ENCODE results near the gene KCNK3. TPM values are rescaled to one million over a fixed set of nuclear protein-coding genes. Genes with fewer than 3 reads are reported as not detected.

Gene KCNK3
- total and polyA plus RNA-seq, 2 of the 13 experiments (the other 11 are each of a cell fraction or from before 2014, with no cell fraction given): not detected

DNA sequence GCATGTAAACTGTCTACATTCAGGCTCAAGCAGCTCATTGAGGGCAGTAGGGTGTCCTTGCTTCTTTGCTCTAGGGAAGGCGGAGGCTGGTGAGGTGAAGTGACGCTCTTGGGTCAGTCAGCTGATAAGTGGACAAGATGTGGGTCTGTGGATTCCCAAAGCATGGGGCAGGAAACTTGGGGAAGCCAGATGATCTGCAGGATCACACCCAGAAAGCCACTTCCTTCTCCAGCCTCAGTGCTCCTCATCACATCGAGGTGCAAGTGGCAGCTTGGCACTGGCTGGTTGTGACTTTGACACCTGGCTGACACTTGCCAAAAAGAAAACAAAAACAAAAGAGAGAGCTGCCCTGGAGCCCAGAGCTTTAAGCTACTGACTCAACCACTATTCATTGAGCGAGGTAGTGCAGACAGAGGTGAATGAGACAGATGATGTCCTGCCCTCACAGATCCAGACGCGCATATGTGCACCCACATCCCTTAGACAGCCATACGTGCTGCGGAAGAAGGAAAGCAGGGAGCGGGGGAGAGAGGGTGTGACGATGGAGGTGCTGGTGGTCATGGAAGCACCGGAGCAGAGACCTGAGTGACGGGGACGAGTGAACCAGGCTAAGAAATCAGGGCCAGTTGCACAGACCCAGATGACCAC lies 48.2 kb upstream of the KCNK3 start:
- H3K79me2 ChIP-seq (ENCODE audit: insufficient read depth, low read length): no peaks in the 10 kb centered on the region
- no peak overlapping the region for H3K9ac ChIP-seq (ENCODE audit: insufficient read depth, low read depth, low read length)
- intact Hi-C loops (cut with micrococcal nuclease; ENCODE audit: unreplicated experiment) (no loop called here), in situ Hi-C loops (cut with HindIII; ENCODE audit: extremely low pct_ligation_motif_present, low pct_unique_long_range_greater_than_20kb) (no loop called here)
- no peak overlapping the region for H3K4me2 ChIP-seq (ENCODE audit: low read depth, low read length)
- BruUV-seq (replicated peaks): no TSS peak
- FAIRE-seq (no peak), ATAC-seq (no peak), DNase-seq (ENCODE audit: low spot score) (no peak)
- TF ChIP-seq SP4 (CRISPR knock-in tag; IDR thresholded peaks at IDR 0.05): no peak
- no peak for TF ChIP-seq ZFX (CRISPR knock-in tag; IDR thresholded peaks at IDR 0.05; ENCODE audit: low read depth)
- TF ChIP-seq, protein P1, sequence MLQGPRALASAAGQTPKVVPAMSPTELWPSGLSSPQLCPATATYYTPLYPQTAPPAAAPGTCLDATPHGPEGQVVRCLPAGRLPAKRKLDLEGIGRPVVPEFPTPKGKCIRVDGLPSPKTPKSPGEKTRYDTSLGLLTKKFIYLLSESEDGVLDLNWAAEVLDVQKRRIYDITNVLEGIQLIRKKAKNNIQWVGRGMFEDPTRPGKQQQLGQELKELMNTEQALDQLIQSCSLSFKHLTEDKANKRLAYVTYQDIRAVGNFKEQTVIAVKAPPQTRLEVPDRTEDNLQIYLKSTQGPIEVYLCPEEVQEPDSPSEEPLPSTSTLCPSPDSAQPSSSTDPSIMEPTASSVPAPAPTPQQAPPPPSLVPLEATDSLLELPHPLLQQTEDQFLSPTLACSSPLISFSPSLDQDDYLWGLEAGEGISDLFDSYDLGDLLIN (CRISPR knock-in tag; IDR thresholded peaks at IDR 0.05; ENCODE audit: borderline replicate concordance): no peak
- no peak for TF ChIP-seq JDP2 (CRISPR knock-in tag; IDR thresholded peaks at IDR 0.05; ENCODE audit: borderline replicate concordance)
- TF ChIP-seq, protein P2, sequence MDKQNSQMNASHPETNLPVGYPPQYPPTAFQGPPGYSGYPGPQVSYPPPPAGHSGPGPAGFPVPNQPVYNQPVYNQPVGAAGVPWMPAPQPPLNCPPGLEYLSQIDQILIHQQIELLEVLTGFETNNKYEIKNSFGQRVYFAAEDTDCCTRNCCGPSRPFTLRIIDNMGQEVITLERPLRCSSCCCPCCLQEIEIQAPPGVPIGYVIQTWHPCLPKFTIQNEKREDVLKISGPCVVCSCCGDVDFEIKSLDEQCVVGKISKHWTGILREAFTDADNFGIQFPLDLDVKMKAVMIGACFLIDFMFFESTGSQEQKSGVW (CRISPR knock-in tag; IDR thresholded peaks at IDR 0.05; ENCODE audit: borderline replicate concordance): no peak
- TF ChIP-seq, protein P3, sequence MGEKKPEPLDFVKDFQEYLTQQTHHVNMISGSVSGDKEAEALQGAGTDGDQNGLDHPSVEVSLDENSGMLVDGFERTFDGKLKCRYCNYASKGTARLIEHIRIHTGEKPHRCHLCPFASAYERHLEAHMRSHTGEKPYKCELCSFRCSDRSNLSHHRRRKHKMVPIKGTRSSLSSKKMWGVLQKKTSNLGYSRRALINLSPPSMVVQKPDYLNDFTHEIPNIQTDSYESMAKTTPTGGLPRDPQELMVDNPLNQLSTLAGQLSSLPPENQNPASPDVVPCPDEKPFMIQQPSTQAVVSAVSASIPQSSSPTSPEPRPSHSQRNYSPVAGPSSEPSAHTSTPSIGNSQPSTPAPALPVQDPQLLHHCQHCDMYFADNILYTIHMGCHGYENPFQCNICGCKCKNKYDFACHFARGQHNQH (CRISPR knock-in tag; IDR thresholded peaks at IDR 0.05): no peak
- TF ChIP-seq, protein P4, sequence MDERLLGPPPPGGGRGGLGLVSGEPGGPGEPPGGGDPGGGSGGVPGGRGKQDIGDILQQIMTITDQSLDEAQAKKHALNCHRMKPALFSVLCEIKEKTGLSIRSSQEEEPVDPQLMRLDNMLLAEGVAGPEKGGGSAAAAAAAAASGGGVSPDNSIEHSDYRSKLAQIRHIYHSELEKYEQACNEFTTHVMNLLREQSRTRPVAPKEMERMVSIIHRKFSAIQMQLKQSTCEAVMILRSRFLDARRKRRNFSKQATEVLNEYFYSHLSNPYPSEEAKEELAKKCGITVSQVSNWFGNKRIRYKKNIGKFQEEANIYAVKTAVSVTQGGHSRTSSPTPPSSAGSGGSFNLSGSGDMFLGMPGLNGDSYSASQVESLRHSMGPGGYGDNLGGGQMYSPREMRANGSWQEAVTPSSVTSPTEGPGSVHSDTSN (CRISPR knock-in tag; IDR thresholded peaks at IDR 0.05): no peak
- no peak for TF ChIP-seq ZNF260 (CRISPR knock-in tag; IDR thresholded peaks at IDR 0.05; ENCODE audit: borderline replicate concordance, low read depth)
- TF ChIP-seq, protein P5, sequence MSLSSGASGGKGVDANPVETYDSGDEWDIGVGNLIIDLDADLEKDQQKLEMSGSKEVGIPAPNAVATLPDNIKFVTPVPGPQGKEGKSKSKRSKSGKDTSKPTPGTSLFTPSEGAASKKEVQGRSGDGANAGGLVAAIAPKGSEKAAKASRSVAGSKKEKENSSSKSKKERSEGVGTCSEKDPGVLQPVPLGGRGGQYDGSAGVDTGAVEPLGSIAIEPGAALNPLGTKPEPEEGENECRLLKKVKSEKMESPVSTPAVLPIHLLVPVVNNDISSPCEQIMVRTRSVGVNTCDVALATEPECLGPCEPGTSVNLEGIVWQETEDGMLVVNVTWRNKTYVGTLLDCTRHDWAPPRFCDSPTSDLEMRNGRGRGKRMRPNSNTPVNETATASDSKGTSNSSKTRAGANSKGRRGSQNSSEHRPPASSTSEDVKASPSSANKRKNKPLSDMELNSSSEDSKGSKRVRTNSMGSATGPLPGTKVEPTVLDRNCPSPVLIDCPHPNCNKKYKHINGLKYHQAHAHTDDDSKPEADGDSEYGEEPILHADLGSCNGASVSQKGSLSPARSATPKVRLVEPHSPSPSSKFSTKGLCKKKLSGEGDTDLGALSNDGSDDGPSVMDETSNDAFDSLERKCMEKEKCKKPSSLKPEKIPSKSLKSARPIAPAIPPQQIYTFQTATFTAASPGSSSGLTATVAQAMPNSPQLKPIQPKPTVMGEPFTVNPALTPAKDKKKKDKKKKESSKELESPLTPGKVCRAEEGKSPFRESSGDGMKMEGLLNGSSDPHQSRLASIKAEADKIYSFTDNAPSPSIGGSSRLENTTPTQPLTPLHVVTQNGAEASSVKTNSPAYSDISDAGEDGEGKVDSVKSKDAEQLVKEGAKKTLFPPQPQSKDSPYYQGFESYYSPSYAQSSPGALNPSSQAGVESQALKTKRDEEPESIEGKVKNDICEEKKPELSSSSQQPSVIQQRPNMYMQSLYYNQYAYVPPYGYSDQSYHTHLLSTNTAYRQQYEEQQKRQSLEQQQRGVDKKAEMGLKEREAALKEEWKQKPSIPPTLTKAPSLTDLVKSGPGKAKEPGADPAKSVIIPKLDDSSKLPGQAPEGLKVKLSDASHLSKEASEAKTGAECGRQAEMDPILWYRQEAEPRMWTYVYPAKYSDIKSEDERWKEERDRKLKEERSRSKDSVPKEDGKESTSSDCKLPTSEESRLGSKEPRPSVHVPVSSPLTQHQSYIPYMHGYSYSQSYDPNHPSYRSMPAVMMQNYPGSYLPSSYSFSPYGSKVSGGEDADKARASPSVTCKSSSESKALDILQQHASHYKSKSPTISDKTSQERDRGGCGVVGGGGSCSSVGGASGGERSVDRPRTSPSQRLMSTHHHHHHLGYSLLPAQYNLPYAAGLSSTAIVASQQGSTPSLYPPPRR (CRISPR knock-in tag; IDR thresholded peaks at IDR 0.05; ENCODE audit: borderline replicate concordance): no peak
- no peak for TF ChIP-seq SYNCRIP (IDR thresholded peaks at IDR 0.05; ENCODE audit: insufficient read depth, low read depth, low read length)
- no peaks in the 10 kb centered on the region for H3K36me3 ChIP-seq (replicated peaks in 1 of 2; ENCODE audit: control insufficient read depth in 1 of 2, insufficient read depth in 2 of 2, low read length in 2 of 2)
- H3K27me3 ChIP-seq (ENCODE audit: control insufficient read depth in 1 of 2, insufficient read depth in 2 of 2, low read length in 2 of 2): peaks cover 11 to 78% of the 10 kb centered on the region in 2 experiments
- ChIA-PET POLR2A (no interaction called here), CTCF (ENCODE audit: low intra/inter-chr PET ratio, low total read pairs) (no interaction called here)
- no peaks in the 10 kb centered on the region for H3K9me3 ChIP-seq (ENCODE audit: low read length)
- H2AFZ ChIP-seq (ENCODE audit: low read length): no peak overlapping the region
- no peak overlapping the region for H3K4me3 ChIP-seq (replicated peaks in 1 of 3; ENCODE audit: insufficient read depth in 1 of 3, low read depth in 2 of 3, low read length in 3 of 3)
- 40% methylated on average over 13 of the region's 13 CpGs for WGBS (ENCODE audit: low lambda C conversion rate)
- no peaks in the 10 kb centered on the region for H3K4me1 ChIP-seq (ENCODE audit: insufficient read depth, low read length)
- H3K27ac ChIP-seq (ENCODE audit: extremely low read length, insufficient read depth, low read length): no peak overlapping the region
- H4K20me1 ChIP-seq (ENCODE audit: insufficient read depth, low read length): no peaks in the 10 kb centered on the region; the same call in 1 of the 2 replicates

All from HepG2 (cell line).